Measurements from ENCODE around the gene STAT3. TPM values are rescaled to one million over a fixed set of nuclear protein-coding genes. Genes with fewer than 3 reads are reported as not detected.

The STAT3 gene
- total RNA-seq, 4 donors from 2014 or later: 134 to 255 (median 180) TPM

GRCh38 chr17:42316755-42317154, 71.5 kb downstream of the STAT3 start:
- no peak for TF ChIP-seq CTCF (IDR thresholded peaks at IDR 0.05; ENCODE audit: low read depth)

- TF ChIP-seq CTCF (IDR thresholded peaks at IDR 0.05; ENCODE audit: low read depth): no peak
Measured at GRCh38 chr17:42315402-42316156, 72.7 kb downstream of the STAT3 start.

GRCh38 chr17:42313773-42314566, 74.3 kb downstream of the STAT3 start:
- TF ChIP-seq CTCF (IDR thresholded peaks at IDR 0.05; ENCODE audit: low read depth): no peak

- TF ChIP-seq CTCF (IDR thresholded peaks at IDR 0.05; ENCODE audit: low read depth): no peak
Measured at GRCh38 chr17:42313389-42313772, 74.9 kb downstream of the STAT3 start.

- no peak for TF ChIP-seq CTCF (IDR thresholded peaks at IDR 0.05; ENCODE audit: low read depth)
Measured at GRCh38 chr17:42312285-42313130, 75.7 kb downstream of the STAT3 start.

- no peak for TF ChIP-seq CTCF (IDR thresholded peaks at IDR 0.05; ENCODE audit: low read depth)
Measured at GRCh38 chr17:42312035-42312284, 76.3 kb downstream of the STAT3 start.

Data from subcutaneous adipose tissue (tissue), 4 donors.